ENCODE data around the gene LYSET. TPM values are rescaled to one million over a fixed set of nuclear protein-coding genes. Genes with fewer than 3 reads are reported as not detected.
A peak's percentile ranks its signal among the peaks of the same experiment; 100 is the strongest.

Gene LYSET
- total and polyA plus RNA-seq, 10 of the 15 experiments (the other 5 are each of a cell fraction or from before 2014, with no cell fraction given) = 11.9 to 34.5 (median 21.2) TPM

DNA sequence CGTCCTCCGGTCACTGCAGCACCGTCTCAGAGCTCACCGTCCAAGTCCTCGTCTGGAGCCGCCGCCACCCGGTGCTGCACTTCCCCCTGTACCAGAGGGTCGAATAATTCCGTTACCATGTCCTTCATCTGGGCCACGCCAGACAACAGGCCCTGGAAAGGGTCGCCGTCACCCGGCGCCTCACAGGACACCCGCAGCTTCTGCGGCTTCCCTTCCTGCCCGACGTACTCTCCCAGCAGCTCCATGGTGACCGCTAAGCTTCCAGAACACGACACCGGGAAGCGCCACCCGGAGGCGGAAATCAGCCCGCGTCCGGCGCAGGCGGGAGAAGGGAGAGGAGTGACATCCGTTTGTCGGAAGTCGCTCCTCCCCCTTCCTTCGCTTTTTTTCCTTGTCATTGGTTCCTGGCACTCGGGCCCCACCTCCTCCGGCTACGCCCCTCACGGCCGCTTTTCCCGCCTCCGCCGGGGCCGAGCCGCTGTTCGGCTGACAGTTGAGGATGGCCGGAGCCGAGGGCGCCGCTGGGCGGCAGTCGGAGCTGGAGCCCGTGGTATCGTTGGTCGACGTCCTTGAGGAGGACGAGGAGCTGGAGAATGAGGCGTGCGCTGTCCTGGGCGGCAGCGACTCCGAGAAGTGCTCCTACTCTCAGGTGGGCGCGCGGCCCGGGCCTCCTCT lies 21.8 kb downstream of the LYSET start, which contains the start of the genes GON7 and UBR7:
Gene GON7, minus strand, starts transcription at position 273 of the 675 bp plus-strand sequence. Its CDS starts 28 bp downstream, at position 245.
Gene UBR7, plus strand, starts transcription at position 464 of the 675 bp plus-strand sequence. Its CDS starts 36 bp downstream, at position 500.
- intact Hi-C loops (cut with micrococcal nuclease; ENCODE audit: unreplicated experiment) (loop anchor here (1.0 to 5.0 kb wide), 3 partner anchors 22 to 90 kb away; partner anchors contain the start of genes ITPK1 and LYSET), in situ Hi-C loops (cut with MboI) (no loop called here)
- H3K79me2 ChIP-seq (ENCODE audit: control insufficient read depth, insufficient read depth, low read length) = peaks cover 64% of the 10 kb centered on the region
- under 1% methylated on average over 65 of the region's 65 CpGs for WGBS (ENCODE audit: insufficient coverage, insufficient replicate concordance, low lambda C conversion rate, missing lambda C conversion rate)
- peak; percentile 86 for DNase-seq (ENCODE audit: low read depth, low spot score)
- H3K9ac ChIP-seq (ENCODE audit: control insufficient read depth, insufficient read depth, low read length) = peak within 1 kb of the TSS; percentile 83
- peak; percentile 62 for FAIRE-seq
- peak within 1 kb of the TSS; percentile 94 for H3K4me2 ChIP-seq (ENCODE audit: control insufficient read depth, insufficient read depth)
- peak within 1 kb of the TSS; percentile 84 for H2AFZ ChIP-seq (ENCODE audit: control insufficient read depth, low read depth, low read length)
- H3K36me3 ChIP-seq (ENCODE audit: control insufficient read depth in 2 of 2, insufficient read depth in 2 of 2, low read length in 1 of 2) = no peaks in the 10 kb centered on the region; a peak in 1 of 4 replicates
- no peaks in the 10 kb centered on the region for H3K9me3 ChIP-seq (replicated peaks; ENCODE audit: control insufficient read depth, insufficient read depth, low read length)
- H3K4me1 ChIP-seq (ENCODE audit: control insufficient read depth, insufficient read depth, low read length) = peaks cover 15% of the 10 kb centered on the region
- ChIA-PET POLR2A (interaction anchor here (0.5 to 4.9 kb wide), 13 partner anchors 9 to 755 kb away, joined by 3 to 38 read pairs (median 4); partner anchors contain the start of genes LYSET and MOAP1), CTCF (interaction anchor here (0.6 to 5.5 kb wide), 34 partner anchors 10 to 775 kb away, joined by 3 to 48 read pairs (median 4); partner anchors contain the start of genes ITPK1, LYSET and MOAP1), RAD21 (ENCODE audit: unreplicated experiment) (interaction anchor here (0.6 to 8.3 kb wide), 19 partner anchors 14 to 412 kb away, joined by 3 to 55 read pairs (median 6); partner anchors contain the start of genes ITPK1, LYSET and MOAP1), SMC1A (ENCODE audit: uncharacterized antibody, unreplicated experiment) (interaction anchor here (0.5 to 5.1 kb wide), 27 partner anchors 9 to 412 kb away, joined by 3 to 29 read pairs (median 4); partner anchors contain the start of genes LYSET and MOAP1)
- H3K4me3 ChIP-seq = peak within 1 kb of the TSS; percentile 76
- no peaks in the 10 kb centered on the region for H3K27me3 ChIP-seq (replicated peaks in 1 of 2; ENCODE audit: control insufficient read depth in 2 of 2, insufficient read depth in 2 of 2, low read length in 1 of 2)
- peak; percentile 89 for ATAC-seq
- H4K20me1 ChIP-seq (ENCODE audit: control insufficient read depth, insufficient read depth) = no peaks in the 10 kb centered on the region
- no TSS peak for BruUV-seq (replicated peaks)
- peak within 1 kb of the TSS; percentile 86 for H3K27ac ChIP-seq (ENCODE audit: control insufficient read depth, insufficient read depth)
- TF ChIP-seq TAF1 (IDR thresholded peaks at IDR 0.05; ENCODE audit: borderline replicate concordance, low read depth, low read length) (peak; percentile 85), POLR2A (IDR thresholded peaks at IDR 0.05; ENCODE audit: low read depth, low read length) (peak; percentile 92), NFYA (IDR thresholded peaks at IDR 0.05; ENCODE audit: borderline replicate concordance, low read depth, low read length) (no peak), NBN (IDR thresholded peaks at IDR 0.05) (0 out of 2 replicates have a peak, but pooled peaks have one; percentile 50), SIN3A (IDR thresholded peaks at IDR 0.05; ENCODE audit: low read depth, low read length) (peak; percentile 91), HDGF (IDR thresholded peaks at IDR 0.05) (0 out of 2 replicates have a peak, but pooled peaks have one; percentile 21), POLR2AphosphoS2 (IDR thresholded peaks at IDR 0.05; ENCODE audit: low read depth, low read length) (peak; percentile 53; the same call in 1 of the 2 replicates), SPI1 (IDR thresholded peaks at IDR 0.05; ENCODE audit: borderline replicate concordance, insufficient read depth, low read depth, low read length) (peak; percentile 65; the same call in 1 of the 2 replicates), SMAD5 (IDR thresholded peaks at IDR 0.05; ENCODE audit: low read depth) (peak; percentile 64; the same call in 1 of the 2 replicates), CEBPB (IDR thresholded peaks at IDR 0.05; ENCODE audit: borderline replicate concordance in 1 of 2, low read depth in 2 of 2, low read length in 2 of 2) (no peak), EP300 (IDR thresholded peaks at IDR 0.05; ENCODE audit: borderline replicate concordance in 1 of 2, control insufficient read depth in 1 of 2, low read depth in 2 of 2, low read length in 2 of 2) (0 out of 4 replicates have a peak, but pooled peaks of 1 of the 2 experiments have one; percentile 21), BHLHE40 (IDR thresholded peaks at IDR 0.05; ENCODE audit: borderline replicate concordance in 1 of 2, low read depth in 2 of 2, low read length in 1 of 2) (peak; percentile 38 to 53; a peak in 2 of 4 replicates), RELA (IDR thresholded peaks at IDR 0.05; ENCODE audit: borderline replicate concordance, partially characterized antibody) (peak; percentile 15), RBBP5 (conservative IDR thresholded peaks at IDR 0.05) (no peak)
- TF ChIP-seq, protein P1, sequence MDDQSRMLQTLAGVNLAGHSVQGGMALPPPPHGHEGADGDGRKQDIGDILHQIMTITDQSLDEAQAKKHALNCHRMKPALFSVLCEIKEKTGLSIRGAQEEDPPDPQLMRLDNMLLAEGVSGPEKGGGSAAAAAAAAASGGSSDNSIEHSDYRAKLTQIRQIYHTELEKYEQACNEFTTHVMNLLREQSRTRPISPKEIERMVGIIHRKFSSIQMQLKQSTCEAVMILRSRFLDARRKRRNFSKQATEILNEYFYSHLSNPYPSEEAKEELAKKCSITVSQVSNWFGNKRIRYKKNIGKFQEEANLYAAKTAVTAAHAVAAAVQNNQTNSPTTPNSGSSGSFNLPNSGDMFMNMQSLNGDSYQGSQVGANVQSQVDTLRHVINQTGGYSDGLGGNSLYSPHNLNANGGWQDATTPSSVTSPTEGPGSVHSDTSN (IDR thresholded peaks at IDR 0.05; ENCODE audit: insufficient replicate concordance, low read depth, low read length) = peak; percentile 78
- TF ChIP-seq, protein P2, sequence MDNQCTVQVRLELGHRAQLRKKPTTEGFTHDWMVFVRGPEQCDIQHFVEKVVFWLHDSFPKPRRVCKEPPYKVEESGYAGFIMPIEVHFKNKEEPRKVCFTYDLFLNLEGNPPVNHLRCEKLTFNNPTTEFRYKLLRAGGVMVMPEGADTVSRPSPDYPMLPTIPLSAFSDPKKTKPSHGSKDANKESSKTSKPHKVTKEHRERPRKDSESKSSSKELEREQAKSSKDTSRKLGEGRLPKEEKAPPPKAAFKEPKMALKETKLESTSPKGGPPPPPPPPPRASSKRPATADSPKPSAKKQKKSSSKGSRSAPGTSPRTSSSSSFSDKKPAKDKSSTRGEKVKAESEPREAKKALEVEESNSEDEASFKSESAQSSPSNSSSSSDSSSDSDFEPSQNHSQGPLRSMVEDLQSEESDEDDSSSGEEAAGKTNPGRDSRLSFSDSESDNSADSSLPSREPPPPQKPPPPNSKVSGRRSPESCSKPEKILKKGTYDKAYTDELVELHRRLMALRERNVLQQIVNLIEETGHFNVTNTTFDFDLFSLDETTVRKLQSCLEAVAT (IDR thresholded peaks at IDR 0.05) = no peak
- TF ChIP-seq, protein P3, sequence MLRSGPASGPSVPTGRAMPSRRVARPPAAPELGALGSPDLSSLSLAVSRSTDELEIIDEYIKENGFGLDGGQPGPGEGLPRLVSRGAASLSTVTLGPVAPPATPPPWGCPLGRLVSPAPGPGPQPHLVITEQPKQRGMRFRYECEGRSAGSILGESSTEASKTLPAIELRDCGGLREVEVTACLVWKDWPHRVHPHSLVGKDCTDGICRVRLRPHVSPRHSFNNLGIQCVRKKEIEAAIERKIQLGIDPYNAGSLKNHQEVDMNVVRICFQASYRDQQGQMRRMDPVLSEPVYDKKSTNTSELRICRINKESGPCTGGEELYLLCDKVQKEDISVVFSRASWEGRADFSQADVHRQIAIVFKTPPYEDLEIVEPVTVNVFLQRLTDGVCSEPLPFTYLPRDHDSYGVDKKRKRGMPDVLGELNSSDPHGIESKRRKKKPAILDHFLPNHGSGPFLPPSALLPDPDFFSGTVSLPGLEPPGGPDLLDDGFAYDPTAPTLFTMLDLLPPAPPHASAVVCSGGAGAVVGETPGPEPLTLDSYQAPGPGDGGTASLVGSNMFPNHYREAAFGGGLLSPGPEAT (IDR thresholded peaks at IDR 0.05; ENCODE audit: low read depth) = peak; percentile 90
